DOHH2 (cell line): Measurements from ENCODE around the gene VTI1A.

Experiments used
- H3F3A ChIP-seq: fragments of 200-600 bp; sonication (generic), shearing (Covaris generic); 2 replicates; pipeline ENCODE4 v1.6.0; 2016; ENCODE audit warnings: antibody characterized with exemption, mild to moderate bottlenecking; ENCODE audit not compliant: control insufficient read depth, insufficient read depth
- H3K27ac ChIP-seq: fragments of 200-600 bp; sonication (generic); 2 replicates; pipeline ENCODE4 v1.5.1; 2014; ENCODE audit warnings: low read depth, mild to moderate bottlenecking, low read length, moderate library complexity
- H3K27me3 ChIP-seq: fragments of 200-600 bp; sonication (generic); 2 replicates; pipeline ENCODE4 v1.6.1; 2014; ENCODE audit warnings: mild to moderate bottlenecking, low read length, mixed read lengths; ENCODE audit not compliant: control insufficient read depth
- H3K36me3 ChIP-seq: fragments of 200-600 bp; sonication (generic); 2 replicates; pipeline ENCODE4 v1.6.1; 2014; ENCODE audit warnings: mild to moderate bottlenecking, low read length, moderate library complexity, mixed read lengths; ENCODE audit not compliant: control insufficient read depth
- H3K4me1 ChIP-seq: fragments of 200-600 bp; sonication (generic); 2 replicates; pipeline ENCODE4 v1.6.1; 2014; ENCODE audit warnings: mild to moderate bottlenecking, low read length, mixed read lengths; ENCODE audit not compliant: control insufficient read depth
- H3K4me2 ChIP-seq: fragments of 200-600 bp; sonication (generic); 2 replicates; pipeline ENCODE4 v1.6.0; 2014; ENCODE audit warnings: mild to moderate bottlenecking, low read length, moderate library complexity
- H3K4me3 ChIP-seq: fragments of 200-600 bp; sonication (generic); 2 replicates; pipeline ENCODE4 v1.5.1; 2014; ENCODE audit warnings: mild to moderate bottlenecking, low read length, mixed read lengths
- H3K79me2 ChIP-seq: fragments of 200-600 bp; sonication (generic); 2 replicates; pipeline ENCODE4 v1.6.1; 2014; ENCODE audit warnings: mild to moderate bottlenecking, low read length, mixed read lengths; ENCODE audit not compliant: control insufficient read depth
- H3K9me2 ChIP-seq: fragments of 200-600 bp; sonication (generic); replicated peaks from 2 replicates; pipeline ENCODE4 v1.6.1; 2014; ENCODE audit warnings: mild to moderate bottlenecking, low read length, mixed read lengths; ENCODE audit not compliant: control insufficient read depth
- H3K9me3 ChIP-seq: fragments of 200-600 bp; sonication (generic); 2 replicates; pipeline ENCODE4 v1.6.1; 2014; ENCODE audit warnings: antibody characterized with exemption, low read length, mixed read lengths; ENCODE audit not compliant: control insufficient read depth, insufficient read depth
- H4K20me1 ChIP-seq: fragments of 200-600 bp; sonication (generic); 2 replicates; pipeline ENCODE4 v1.6.0; 2014; ENCODE audit warnings: low read depth, mild to moderate bottlenecking, antibody characterized with exemption, low read length, moderate library complexity; ENCODE audit not compliant: control insufficient read depth, insufficient read depth
- CTCF ChIP-seq: fragments of 200-600 bp; sonication (generic); IDR thresholded peaks from one replicate; pipeline ENCODE4 v1.5.1; 2014; ENCODE audit warnings: antibody characterized with exemption, mild to moderate bottlenecking, low read depth, low read length; ENCODE audit not compliant: poor library complexity, severe bottlenecking
- EZH2phosphoT487 ChIP-seq: fragments of 200-600 bp; sonication (generic); IDR thresholded peaks from 2 replicates; pipeline ENCODE4 v1.6.1; 2017; ENCODE audit warnings: borderline replicate concordance, mild to moderate bottlenecking, antibody characterized with exemption, low read length, moderate library complexity, mixed read lengths

The VTI1A gene

DNA sequence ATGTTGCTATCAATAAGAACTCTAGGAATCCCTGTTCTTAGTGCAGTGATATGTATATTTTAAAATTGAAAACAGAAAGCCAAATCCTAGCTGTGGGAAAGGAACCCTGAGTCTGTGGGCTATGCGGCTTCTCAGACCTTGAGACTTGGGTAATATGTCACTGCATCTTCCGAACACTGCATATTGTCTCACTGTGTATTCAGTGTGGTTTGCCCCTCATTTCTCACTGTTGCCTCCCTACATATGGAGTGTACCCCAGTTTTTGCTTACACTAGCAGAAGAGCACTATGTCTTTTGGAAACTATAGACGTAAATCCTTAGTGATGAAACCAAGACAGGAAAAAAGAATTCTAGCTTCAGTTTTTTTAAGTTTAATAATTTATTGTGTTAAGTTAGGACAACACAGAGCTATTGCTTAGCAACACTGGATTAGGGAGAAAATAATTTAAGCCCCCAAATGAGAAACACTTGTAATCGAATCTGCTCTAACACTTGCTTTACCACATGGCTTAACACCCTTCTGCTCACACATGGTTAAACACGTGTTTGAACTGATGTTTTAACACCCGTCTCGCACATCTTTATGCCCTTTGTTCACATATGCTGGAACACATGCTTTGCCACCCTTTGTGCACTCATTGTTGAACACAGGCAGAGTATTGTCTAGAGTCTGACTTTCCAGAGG is 251.3 kb downstream of the VTI1A start:
- Histone ChIP-seq H3K9me3 (no peaks in the 10 kb centered on the region), H3K27me3 (no peaks in the 10 kb centered on the region), H3K4me3 (no peak overlapping the region), H4K20me1 (no peaks in the 10 kb centered on the region), H3K4me2 (no peak overlapping the region), H3K9me2 (no peaks in the 10 kb centered on the region), H3K27ac (no peak overlapping the region), H3K4me1 (no peaks in the 10 kb centered on the region), H3K79me2 (no peaks in the 10 kb centered on the region), H3K36me3 (no peaks in the 10 kb centered on the region), H3F3A (no peaks in the 10 kb centered on the region)
- TF ChIP-seq CTCF (no peak), EZH2phosphoT487 (no peak)

DNA sequence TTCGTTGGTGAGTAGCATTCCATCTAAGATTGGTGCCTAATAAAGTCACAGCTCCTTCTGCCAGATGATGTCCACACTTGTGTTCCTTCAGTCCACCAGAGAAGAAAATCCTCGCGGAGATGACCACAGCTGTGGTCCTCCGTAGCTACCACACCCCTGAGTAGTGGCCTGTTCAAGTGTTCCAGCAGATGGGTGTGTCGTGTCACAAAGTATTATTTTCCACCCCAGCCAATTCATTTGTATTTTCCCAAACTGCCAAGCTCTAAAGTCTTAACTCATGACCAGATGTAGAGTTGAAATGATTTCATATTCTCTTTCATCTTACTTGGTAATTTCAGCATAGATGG is 251.8 kb downstream of the VTI1A start:
- H3K9me3 ChIP-seq, result no peaks in the 10 kb centered on the region

GRCh38 chr10:112700215-112700671 is 253.2 kb downstream of the VTI1A start:
- no peak overlapping the region for H3K27ac ChIP-seq
- no peaks in the 10 kb centered on the region for H3K9me3 ChIP-seq
- no peaks in the 10 kb centered on the region for H3K9me2 ChIP-seq
- no peaks in the 10 kb centered on the region for H4K20me1 ChIP-seq
- H3K79me2 ChIP-seq, result no peaks in the 10 kb centered on the region
- no peaks in the 10 kb centered on the region for H3K36me3 ChIP-seq
- H3K4me3 ChIP-seq, result no peak overlapping the region
- no peaks in the 10 kb centered on the region for H3F3A ChIP-seq
- TF ChIP-seq EZH2phosphoT487, result no peak
- TF ChIP-seq CTCF, result no peak
- no peak overlapping the region for H3K4me2 ChIP-seq
- H3K27me3 ChIP-seq, result no peaks in the 10 kb centered on the region
- no peaks in the 10 kb centered on the region for H3K4me1 ChIP-seq

More for the DNA sequence above, 251.8 kb downstream of the VTI1A start:
- H3F3A ChIP-seq, result no peaks in the 10 kb centered on the region
- H3K4me2 ChIP-seq, result no peak overlapping the region
- H3K4me1 ChIP-seq, result no peaks in the 10 kb centered on the region
- H4K20me1 ChIP-seq, result no peaks in the 10 kb centered on the region
- H3K36me3 ChIP-seq, result no peaks in the 10 kb centered on the region
- TF ChIP-seq CTCF (no peak), EZH2phosphoT487 (no peak)
- H3K9me2 ChIP-seq, result no peaks in the 10 kb centered on the region
- no peaks in the 10 kb centered on the region for H3K79me2 ChIP-seq
- H3K4me3 ChIP-seq, result no peak overlapping the region
- no peaks in the 10 kb centered on the region for H3K27me3 ChIP-seq
- H3K27ac ChIP-seq, result no peak overlapping the region
